HG03135 (cell line): ENCODE measurements around the gene RFC3.
"Not testable (repeated sequence)": the region's sequence is repeated elsewhere in the genome, so short reads cannot be mapped to it uniquely, and the experiment has no call there.

Source experiments
- ATAC-seq: cut with Tn5 transposase; IDR thresholded peaks from one replicate; pipeline ENCODE4 v1.9.1; 2021; ENCODE audit warnings: mild to moderate bottlenecking, moderate library complexity; ENCODE audit not compliant: unreplicated experiment

RFC3 gene

GRCh38 chr13:33817901-33818706 is at the start of gene RFC3:
Gene RFC3, plus strand, starts transcription at chr13:33818149. Its CDS starts 30 bp downstream, at chr13:33818179.
- peak; percentile 92 for ATAC-seq

- no peak for ATAC-seq
These were observed 46.7 kb upstream of the RFC3 start for GRCh38 chr13:33771296-33771695.

- no peak for ATAC-seq
These were observed 44.0 kb upstream of the RFC3 start for GRCh38 chr13:33773790-33774462.

GRCh38 chr13:33775339-33776108 is 42.4 kb upstream of the RFC3 start:
- no peak for ATAC-seq

- no peak for ATAC-seq
These were observed 41.6 kb upstream of the RFC3 start for GRCh38 chr13:33776239-33776881.

- ATAC-seq: no peak
These were observed 35.3 kb upstream of the RFC3 start for GRCh38 chr13:33782631-33783030.

- ATAC-seq: not testable (repeated sequence)
These were observed 34.7 kb upstream of the RFC3 start for GRCh38 chr13:33783212-33783611.

GRCh38 chr13:33784738-33785137 is 33.2 kb upstream of the RFC3 start:
- ATAC-seq: no peak

GRCh38 chr13:33785384-33785783 is 32.6 kb upstream of the RFC3 start:
- no peak for ATAC-seq

GRCh38 chr13:33787051-33787591 is 30.8 kb upstream of the RFC3 start:
- ATAC-seq: peak; percentile 56

GRCh38 chr13:33789066-33789606 is 28.8 kb upstream of the RFC3 start:
- no peak for ATAC-seq

GRCh38 chr13:33789739-33790138 is 28.2 kb upstream of the RFC3 start:
- no peak for ATAC-seq

- ATAC-seq: no peak
These were observed 24.2 kb upstream of the RFC3 start for GRCh38 chr13:33793726-33794125.

GRCh38 chr13:33794576-33794975 is 23.4 kb upstream of the RFC3 start:
- ATAC-seq: no peak

- ATAC-seq: no peak
These were observed 21.9 kb upstream of the RFC3 start for GRCh38 chr13:33796095-33796494.

GRCh38 chr13:33797622-33798021 is 20.3 kb upstream of the RFC3 start:
- ATAC-seq: no peak

GRCh38 chr13:33798023-33798422 is 19.9 kb upstream of the RFC3 start:
- ATAC-seq: no peak

- ATAC-seq: no peak
These were observed 17.9 kb upstream of the RFC3 start for GRCh38 chr13:33799950-33800592.

- ATAC-seq: no peak
These were observed 17.2 kb upstream of the RFC3 start for GRCh38 chr13:33800646-33801186.
